GM20000 (cell line): Measurements from ENCODE around the gene PARVB.

Experiments used
- DNase-seq: peaks from one replicate; pipeline ENCODE4 v3.0.0; 2012; ENCODE audit warnings: low spot score
- CTCF ChIP-seq: IDR thresholded peaks from 2 replicates; pipeline ENCODE4 v1.5.1; 2012; ENCODE audit warnings: mild to moderate bottlenecking, control low read depth; ENCODE audit errors: extremely low read depth, missing control alignments

Gene PARVB

DNA sequence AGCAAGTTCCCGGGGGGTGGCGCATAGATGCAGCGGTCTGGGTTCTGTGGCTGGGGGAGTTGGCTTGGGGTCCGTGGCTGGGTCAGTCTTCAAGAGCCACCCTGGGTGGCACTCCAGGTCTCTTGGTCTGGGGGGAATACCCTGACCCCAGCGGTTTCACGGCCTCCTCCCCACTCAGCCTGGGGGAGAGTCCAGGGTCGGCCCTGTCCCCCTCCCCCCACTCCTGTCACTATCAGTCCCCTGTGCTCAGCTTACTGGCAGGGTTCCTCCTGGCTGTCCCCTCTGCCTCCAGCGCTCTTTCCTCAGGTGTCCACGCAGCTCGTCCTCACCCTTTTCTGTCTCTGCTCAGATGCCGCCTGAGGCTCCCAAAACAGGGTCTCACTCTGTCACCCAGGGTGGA, 88.1 kb downstream of the PARVB start:
- TF ChIP-seq CTCF, result no peak

GRCh38 chr22:44116331-44116730, 92.2 kb downstream of the PARVB start:
- DNase-seq, result no peak
- TF ChIP-seq CTCF, result no peak

More for the DNA sequence above, 88.1 kb downstream of the PARVB start:
- DNase-seq, result no peak

DNA sequence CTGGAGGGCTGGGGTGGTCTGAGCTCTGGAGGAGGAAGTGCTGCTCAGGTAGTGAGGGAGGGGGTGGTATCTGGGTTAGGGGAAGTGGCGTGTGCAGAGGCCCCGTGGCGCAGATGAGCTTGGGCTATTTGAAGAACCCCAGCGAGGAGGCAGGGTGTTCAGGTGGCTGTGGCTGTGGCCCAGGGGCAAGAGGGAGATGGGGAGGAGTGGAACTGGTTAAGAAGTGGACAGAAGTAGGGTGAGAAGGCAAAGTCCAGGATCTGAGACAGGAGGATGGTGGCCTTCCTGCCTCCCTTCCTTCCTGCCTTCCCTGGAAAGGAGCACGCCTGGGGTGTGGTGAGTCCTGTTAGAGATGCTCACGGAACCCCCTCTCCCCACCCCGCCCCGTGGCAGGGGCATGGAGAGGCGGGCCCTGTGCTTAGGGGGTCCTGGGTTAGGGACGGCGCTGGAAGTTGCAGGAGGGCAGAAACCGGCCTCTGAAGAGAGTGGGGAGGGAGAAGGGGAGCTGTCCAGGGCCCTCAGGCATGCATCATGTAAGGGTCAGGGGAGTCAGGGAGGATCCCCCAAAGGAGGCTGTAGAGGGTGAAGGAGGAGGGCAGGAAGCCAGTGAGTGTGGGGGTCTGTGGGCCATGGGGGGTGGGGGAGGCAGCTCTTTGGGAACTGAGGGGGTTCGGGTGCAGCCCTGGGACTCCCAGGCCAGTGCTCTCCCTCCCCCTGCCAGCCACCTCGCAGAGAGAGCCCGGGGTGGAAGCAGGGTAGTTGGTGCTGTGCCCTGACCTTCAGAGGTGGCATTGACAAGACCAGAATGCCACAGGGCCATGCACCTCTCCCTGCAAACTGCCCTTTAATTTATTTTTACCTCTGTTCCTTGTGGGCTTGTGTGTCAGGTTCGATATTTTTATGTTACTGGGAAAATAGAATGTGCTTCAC, 92.9 kb downstream of the PARVB start:
- no peak for TF ChIP-seq CTCF
- no peak for DNase-seq

- no peak for TF ChIP-seq CTCF
- no peak for DNase-seq
Measured at GRCh38 chr22:44117746-44118145, 93.6 kb downstream of the PARVB start.

DNA sequence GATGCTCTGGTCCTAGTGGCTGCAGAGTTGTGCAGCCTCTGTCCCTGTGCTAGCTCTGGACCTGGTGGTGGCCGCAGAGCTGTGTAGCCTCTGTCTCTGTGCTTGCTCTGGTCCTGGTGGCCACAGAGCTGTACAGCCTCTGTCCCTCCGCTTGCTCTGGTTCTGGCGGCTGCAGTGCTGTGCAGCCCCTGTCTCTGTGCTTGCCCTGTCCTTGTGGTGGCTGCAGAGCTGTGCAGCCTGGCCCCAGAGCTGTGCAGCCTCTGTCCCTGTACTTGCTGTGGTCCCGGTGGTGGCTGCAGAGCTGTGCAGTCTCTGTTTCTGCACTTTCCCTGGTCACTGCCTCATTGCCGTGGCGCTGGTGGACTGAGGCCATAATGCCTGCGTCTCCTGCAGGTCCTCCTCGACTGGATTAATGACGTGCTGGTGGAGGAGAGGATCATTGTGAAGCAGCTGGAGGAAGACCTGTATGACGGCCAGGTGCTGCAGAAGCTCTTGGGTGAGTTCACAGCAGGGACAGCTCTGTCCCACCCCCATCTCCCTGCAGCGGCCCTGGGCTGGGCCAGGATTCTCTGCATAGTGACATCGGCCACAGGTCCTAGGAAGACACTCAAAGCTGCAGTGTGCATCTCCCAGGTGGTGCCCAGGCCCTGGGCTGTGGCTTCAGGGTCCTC, 94.7 kb downstream of the PARVB start:
- DNase-seq, result no peak
- TF ChIP-seq CTCF, result no peak

- TF ChIP-seq CTCF, result no peak
- no peak for DNase-seq
Measured at GRCh38 chr22:44119669-44120313, 95.7 kb downstream of the PARVB start.

- TF ChIP-seq CTCF, result no peak
- DNase-seq, result no peak
Measured at GRCh38 chr22:44120314-44120704, 96.2 kb downstream of the PARVB start.
